ENCODE data around the gene GADD45G. TPM values are rescaled to one million over a fixed set of nuclear protein-coding genes. Genes with fewer than 3 reads are reported as not detected.

GADD45G gene
- polyA plus RNA-seq, 1 experiment, result 0.07 TPM

DNA sequence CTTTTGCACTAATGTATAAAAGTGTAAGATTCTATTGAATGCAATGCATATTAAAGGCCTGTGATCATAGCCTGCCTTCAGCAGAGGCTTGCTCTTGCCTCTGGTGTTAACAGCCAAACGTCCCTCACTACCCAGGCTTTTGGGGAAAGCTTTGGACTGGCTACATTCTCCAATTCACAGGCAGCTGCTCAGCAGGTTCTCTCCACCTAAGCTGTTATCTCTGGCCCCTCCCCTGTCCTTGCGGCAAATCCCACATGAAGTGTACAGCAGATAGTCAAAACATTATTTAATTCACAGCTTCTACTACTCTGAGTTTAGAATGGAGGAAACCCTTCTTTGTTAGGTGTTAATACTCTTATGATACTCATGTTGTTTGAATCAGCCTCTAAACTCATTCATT lies 45.9 kb upstream of the GADD45G start:
- Histone ChIP-seq H3K27ac (ENCODE audit: low read depth, low read length) (no peak overlapping the region), H3K4me3 (ENCODE audit: low read depth, low read length) (no peak overlapping the region), H3K27me3 (ENCODE audit: control insufficient read depth, insufficient read depth, low read length) (peaks cover 7% of the 10 kb centered on the region), H3K9me3 (ENCODE audit: control insufficient read depth, insufficient read depth, low read length) (no peaks in the 10 kb centered on the region)
- POLR2A ChIA-PET, result no interaction called here
- DNase-seq (ENCODE audit: low read depth, low spot score), result no peak
- CTCF ChIA-PET, result interaction anchor here (0.9 to 3.7 kb wide), 2 partner anchors 10 to 17 kb away, joined by 4 to 15 read pairs; no protein-coding TSS in a partner anchor
- no peak for TF ChIP-seq CTCF (IDR thresholded peaks at IDR 0.05; ENCODE audit: low read depth, low read length)

GRCh38 chr9:89562186-89562814 lies 42.5 kb upstream of the GADD45G start:
- Histone ChIP-seq H3K27me3 (ENCODE audit: control insufficient read depth, insufficient read depth, low read length) (peaks cover 5% of the 10 kb centered on the region), H3K4me3 (ENCODE audit: low read depth, low read length) (no peak overlapping the region), H3K27ac (ENCODE audit: low read depth, low read length) (no peak overlapping the region), H3K9me3 (ENCODE audit: control insufficient read depth, insufficient read depth, low read length) (no peaks in the 10 kb centered on the region)
- DNase-seq (ENCODE audit: low read depth, low spot score), result no peak
- ChIA-PET POLR2A (no interaction called here), CTCF (interaction anchor here (1.4 to 1.7 kb wide), 2 partner anchors 13 kb away, joined by 5 to 6 read pairs; no protein-coding TSS in a partner anchor)
- TF ChIP-seq CTCF (IDR thresholded peaks at IDR 0.05; ENCODE audit: low read depth, low read length), result no peak

DNA sequence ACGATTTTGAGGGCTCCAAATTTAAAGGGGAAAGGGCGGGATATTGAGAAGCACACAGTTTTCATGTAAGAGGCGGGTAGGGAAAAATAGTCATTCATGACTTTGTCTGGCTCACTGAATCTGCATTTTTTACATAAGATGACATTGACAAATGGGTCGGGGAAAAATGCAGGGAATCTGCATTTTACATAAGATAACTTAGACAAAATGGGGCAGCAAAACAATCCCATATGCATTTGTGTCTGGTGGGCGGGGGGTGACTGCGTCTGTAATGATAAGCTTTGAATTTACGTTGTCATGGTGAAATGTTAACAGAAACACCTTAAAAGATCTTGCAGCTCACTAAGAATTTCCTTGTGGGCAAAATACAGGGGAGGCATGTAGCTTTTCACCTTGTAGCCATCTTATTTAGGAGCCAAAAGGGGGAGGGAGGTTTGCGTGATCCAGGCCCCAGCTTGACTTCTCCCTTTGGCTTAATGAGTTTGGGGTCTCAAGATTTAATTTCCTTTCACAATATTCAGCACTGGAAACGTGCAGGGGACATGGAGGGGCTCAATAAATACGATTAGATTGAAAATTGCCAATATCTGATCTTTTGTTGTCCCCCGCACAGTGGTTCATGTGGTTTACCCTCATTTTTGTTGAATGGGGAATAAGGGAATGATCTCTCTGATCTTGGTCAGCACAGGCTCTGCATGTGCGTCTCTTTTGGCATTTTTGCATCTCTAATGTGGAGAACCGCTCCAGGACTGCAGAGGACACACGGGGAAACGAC lies 41.1 kb upstream of the GADD45G start:
- H3K27me3 ChIP-seq (ENCODE audit: control insufficient read depth, insufficient read depth, low read length), result no peaks in the 10 kb centered on the region
- H3K27ac ChIP-seq (ENCODE audit: low read depth, low read length), result no peak overlapping the region
- ChIA-PET CTCF (interaction anchor here (2.2 kb wide), 1 partner anchor 14 kb away, joined by 12 read pairs; no protein-coding TSS in a partner anchor), POLR2A (no interaction called here)
- DNase-seq (ENCODE audit: low read depth, low spot score), result no peak
- H3K4me3 ChIP-seq (ENCODE audit: low read depth, low read length), result no peak overlapping the region
- TF ChIP-seq CTCF (IDR thresholded peaks at IDR 0.05; ENCODE audit: low read depth, low read length), result no peak
- H3K9me3 ChIP-seq (ENCODE audit: control insufficient read depth, insufficient read depth, low read length), result no peaks in the 10 kb centered on the region

- DNase-seq (ENCODE audit: low read depth, low spot score), result no peak
- H3K9me3 ChIP-seq (ENCODE audit: control insufficient read depth, insufficient read depth, low read length), result no peaks in the 10 kb centered on the region
- 0 out of 2 replicates have a peak, but pooled peaks have one; percentile 0 for TF ChIP-seq CTCF (IDR thresholded peaks at IDR 0.05; ENCODE audit: low read depth, low read length)
- ChIA-PET POLR2A (no interaction called here), CTCF (interaction anchor here (0.7 to 2.2 kb wide), 2 partner anchors 11 to 15 kb away, joined by 3 to 12 read pairs; no protein-coding TSS in a partner anchor)
- no peak overlapping the region for H3K27ac ChIP-seq (ENCODE audit: low read depth, low read length)
- H3K27me3 ChIP-seq (ENCODE audit: control insufficient read depth, insufficient read depth, low read length), result no peaks in the 10 kb centered on the region
- H3K4me3 ChIP-seq (ENCODE audit: low read depth, low read length), result no peak overlapping the region
These were observed 40.4 kb upstream of the GADD45G start for GRCh38 chr9:89564346-89564878.

DNA sequence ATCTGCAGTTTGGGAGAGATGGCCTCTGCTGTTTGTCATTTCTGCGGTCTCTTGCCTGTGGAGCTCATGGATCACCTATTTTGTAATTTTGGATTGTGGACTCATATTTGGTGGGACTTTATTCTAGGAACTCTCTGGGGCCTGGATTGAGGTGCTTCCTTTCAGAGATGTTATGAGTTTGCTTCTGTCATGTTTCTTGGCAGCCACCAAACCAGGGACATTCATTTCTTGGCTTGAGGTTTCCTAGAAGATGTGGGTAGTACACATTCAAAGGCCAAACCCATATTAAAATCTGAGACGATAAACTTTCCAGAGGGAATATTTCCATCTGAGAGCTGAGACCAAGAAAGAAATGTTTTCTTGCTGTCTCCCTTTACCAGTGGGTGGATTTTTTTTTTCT lies 37.2 kb upstream of the GADD45G start:
- no peak overlapping the region for H3K4me3 ChIP-seq (ENCODE audit: low read depth, low read length)
- no peak for TF ChIP-seq CTCF (IDR thresholded peaks at IDR 0.05; ENCODE audit: low read depth, low read length)
- ChIA-PET POLR2A (no interaction called here), CTCF (interaction anchor here (1.6 kb wide), 1 partner anchor 249 kb away, joined by 3 read pairs; the partner anchor contains the start of gene SECISBP2)
- no peak for DNase-seq (ENCODE audit: low read depth, low spot score)
- no peak overlapping the region for H3K27ac ChIP-seq (ENCODE audit: low read depth, low read length)
- no peaks in the 10 kb centered on the region for H3K9me3 ChIP-seq (ENCODE audit: control insufficient read depth, insufficient read depth, low read length)
- H3K27me3 ChIP-seq (ENCODE audit: control insufficient read depth, insufficient read depth, low read length), result no peaks in the 10 kb centered on the region
